PC-3 (cell line): Measurements from ENCODE around the gene PIEZO1.

Experiments
- EZH2 ChIP-seq: fragments of 300-600 bp; sonication (generic); IDR thresholded peaks from one replicate; pipeline ENCODE4 v1.6.1; 2017; ENCODE audit warnings: antibody characterized with exemption, mild to moderate bottlenecking, low read length; ENCODE audit not compliant: unreplicated experiment
- TF ChIP-seq, protein P1 (sequence below): fragments of 300-600 bp; sonication (generic); conservative IDR thresholded peaks from 2 replicates; pipeline ENCODE4 v1.5.1; 2017; ENCODE audit warnings: antibody characterized with exemption, low read depth, mild to moderate bottlenecking, low read length

- TF ChIP-seq, protein P1, sequence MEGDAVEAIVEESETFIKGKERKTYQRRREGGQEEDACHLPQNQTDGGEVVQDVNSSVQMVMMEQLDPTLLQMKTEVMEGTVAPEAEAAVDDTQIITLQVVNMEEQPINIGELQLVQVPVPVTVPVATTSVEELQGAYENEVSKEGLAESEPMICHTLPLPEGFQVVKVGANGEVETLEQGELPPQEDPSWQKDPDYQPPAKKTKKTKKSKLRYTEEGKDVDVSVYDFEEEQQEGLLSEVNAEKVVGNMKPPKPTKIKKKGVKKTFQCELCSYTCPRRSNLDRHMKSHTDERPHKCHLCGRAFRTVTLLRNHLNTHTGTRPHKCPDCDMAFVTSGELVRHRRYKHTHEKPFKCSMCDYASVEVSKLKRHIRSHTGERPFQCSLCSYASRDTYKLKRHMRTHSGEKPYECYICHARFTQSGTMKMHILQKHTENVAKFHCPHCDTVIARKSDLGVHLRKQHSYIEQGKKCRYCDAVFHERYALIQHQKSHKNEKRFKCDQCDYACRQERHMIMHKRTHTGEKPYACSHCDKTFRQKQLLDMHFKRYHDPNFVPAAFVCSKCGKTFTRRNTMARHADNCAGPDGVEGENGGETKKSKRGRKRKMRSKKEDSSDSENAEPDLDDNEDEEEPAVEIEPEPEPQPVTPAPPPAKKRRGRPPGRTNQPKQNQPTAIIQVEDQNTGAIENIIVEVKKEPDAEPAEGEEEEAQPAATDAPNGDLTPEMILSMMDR, result no peak
- no peak for TF ChIP-seq EZH2
Measured at GRCh38 chr16:88830258-88830657, 45.2 kb upstream of the PIEZO1 start.
